ES-I3 (cell line): ENCODE measurements around the gene FSTL4.

ENCODE experiments used
- H3K36me3 ChIP-seq: 2 replicates; pipeline ENCODE4 v1.6.1; 2013; ENCODE audit warnings: mild to moderate bottlenecking, low read length, control low read depth, moderate library complexity; ENCODE audit not compliant: insufficient read depth
- H3K4me1 ChIP-seq: 2 replicates; pipeline ENCODE4 v1.6.1; 2013; ENCODE audit warnings: mild to moderate bottlenecking, control low read depth, low read length; ENCODE audit not compliant: insufficient read depth
- H3K9ac ChIP-seq: 2 replicates; pipeline ENCODE4 v1.6.1; 2013; ENCODE audit warnings: low read depth, mild to moderate bottlenecking, low read length, moderate library complexity
- H3K9me3 ChIP-seq: 2 replicates; pipeline ENCODE4 v1.6.1; 2013; ENCODE audit warnings: mild to moderate bottlenecking, low read length, moderate library complexity; ENCODE audit not compliant: control insufficient read depth, insufficient read depth

FSTL4 gene

GRCh38 chr5:133370036-133370831 is 242.1 kb downstream of the FSTL4 start:
- Histone ChIP-seq H3K4me1 (peaks cover 11% of the 10 kb centered on the region), H3K9me3 (no peaks in the 10 kb centered on the region; the same call in 1 of the 2 replicates), H3K9ac (no peak overlapping the region), H3K36me3 (no peaks in the 10 kb centered on the region)

DNA sequence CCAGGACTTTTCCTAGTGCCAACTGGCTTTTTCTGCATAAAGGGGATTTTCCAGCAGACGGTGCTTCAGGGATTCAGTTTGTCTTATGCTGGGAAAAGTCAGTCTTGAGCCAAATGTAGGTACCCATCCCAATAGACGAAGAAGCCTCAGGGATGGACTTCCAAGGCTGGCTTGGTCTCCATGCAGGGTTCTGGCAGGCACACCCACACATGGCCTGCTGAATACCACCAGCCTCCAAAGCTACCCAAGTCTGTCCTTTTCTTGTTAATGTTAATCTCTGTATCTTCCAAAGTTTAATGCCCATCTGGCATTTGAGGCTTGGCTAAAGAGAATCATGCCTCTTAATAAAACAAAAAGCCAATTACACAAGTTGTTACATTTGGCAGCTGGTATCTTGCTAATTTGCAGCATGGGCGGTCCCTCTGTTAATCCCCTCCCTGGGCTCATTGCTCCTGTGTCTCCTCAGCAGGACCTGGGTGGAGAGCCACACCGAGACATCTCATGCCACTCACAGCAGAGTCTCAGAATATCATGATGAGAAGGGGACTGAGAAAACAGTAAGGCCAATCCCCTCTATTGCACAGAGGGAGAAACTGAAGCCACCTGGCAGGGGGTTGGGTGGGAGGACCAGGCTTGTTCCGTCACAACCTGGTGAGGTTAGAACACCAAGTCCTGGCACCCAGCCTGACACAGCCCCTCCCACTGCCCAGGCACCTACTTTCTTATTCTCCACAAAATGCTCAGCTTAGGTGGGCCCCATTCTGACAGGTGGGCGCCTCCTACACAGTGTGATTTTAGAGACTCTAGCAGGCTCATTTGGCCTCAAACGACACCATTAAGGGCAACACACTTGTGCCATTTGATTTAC is 243.2 kb downstream of the FSTL4 start:
- Histone ChIP-seq H3K9ac (no peak overlapping the region), H3K36me3 (no peaks in the 10 kb centered on the region), H3K4me1 (peaks cover 11% of the 10 kb centered on the region), H3K9me3 (no peaks in the 10 kb centered on the region)

- H3K9me3 ChIP-seq = no peaks in the 10 kb centered on the region
- peaks cover 15% of the 10 kb centered on the region for H3K4me1 ChIP-seq
- no peaks in the 10 kb centered on the region for H3K36me3 ChIP-seq
- no peak overlapping the region for H3K9ac ChIP-seq
Observed at GRCh38 chr5:133367984-133368383, 244.4 kb downstream of the FSTL4 start.

- Histone ChIP-seq H3K36me3 (no peaks in the 10 kb centered on the region), H3K9me3 (no peaks in the 10 kb centered on the region), H3K4me1 (peaks cover 15% of the 10 kb centered on the region), H3K9ac (no peak overlapping the region)
Observed at GRCh38 chr5:133367071-133367786, 245.1 kb downstream of the FSTL4 start.

DNA sequence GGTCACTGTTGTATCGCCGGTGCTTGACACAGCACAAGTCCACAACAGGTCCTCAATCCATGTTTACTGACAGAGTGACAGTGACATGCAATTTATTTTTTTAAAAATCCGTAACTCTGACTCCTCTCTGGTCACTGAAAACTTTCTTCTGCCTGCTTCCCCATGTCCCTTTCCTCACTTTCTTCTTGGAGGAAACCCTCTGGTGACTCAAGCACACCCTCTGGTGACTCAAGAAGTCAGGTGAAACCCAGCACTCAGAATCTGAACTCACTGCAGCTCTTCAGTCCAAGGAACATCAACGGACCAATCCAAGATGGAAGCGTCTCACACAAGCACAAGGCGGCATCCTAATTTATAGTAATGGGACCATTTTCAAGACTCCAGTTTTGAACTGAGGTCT is 245.9 kb downstream of the FSTL4 start:
- no peak overlapping the region for H3K9ac ChIP-seq

DNA sequence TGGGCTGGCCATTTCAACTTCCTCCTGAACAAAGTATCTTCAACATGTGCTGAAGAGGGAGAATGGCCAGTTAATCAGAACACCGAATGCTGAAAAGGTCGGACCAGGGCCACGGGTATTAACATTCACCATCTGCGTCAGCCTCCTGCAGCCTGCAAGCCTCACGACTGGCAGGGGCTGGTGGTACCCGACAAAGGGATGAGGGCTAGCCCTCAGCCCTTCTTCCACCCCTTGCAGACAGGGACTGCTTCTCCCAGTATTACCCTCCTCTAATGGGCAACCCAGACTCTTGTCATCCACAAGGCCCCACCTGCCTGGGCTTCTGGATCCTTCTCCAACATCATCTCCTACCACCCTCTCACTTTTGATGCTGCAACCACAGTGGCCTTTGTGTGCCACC is 246.6 kb downstream of the FSTL4 start:
- Histone ChIP-seq H3K36me3 (no peaks in the 10 kb centered on the region), H3K9ac (no peak overlapping the region), H3K4me1 (peaks cover 11% of the 10 kb centered on the region), H3K9me3 (no peaks in the 10 kb centered on the region)

More for the DNA sequence above, 245.9 kb downstream of the FSTL4 start:
- Histone ChIP-seq H3K9me3 (no peaks in the 10 kb centered on the region), H3K36me3 (no peaks in the 10 kb centered on the region), H3K4me1 (peaks cover 15% of the 10 kb centered on the region)

- no peaks in the 10 kb centered on the region for H3K9me3 ChIP-seq
Observed at GRCh38 chr5:133364936-133365707, 247.2 kb downstream of the FSTL4 start.

GRCh38 chr5:133363807-133364587 is 248.3 kb downstream of the FSTL4 start:
- no peaks in the 10 kb centered on the region for H3K36me3 ChIP-seq
- H3K9me3 ChIP-seq = no peaks in the 10 kb centered on the region
- peaks cover 11% of the 10 kb centered on the region for H3K4me1 ChIP-seq
- H3K9ac ChIP-seq = no peak overlapping the region

More at GRCh38 chr5:133364936-133365707, 247.2 kb downstream of the FSTL4 start:
- Histone ChIP-seq H3K9ac (no peak overlapping the region), H3K36me3 (no peaks in the 10 kb centered on the region), H3K4me1 (peaks cover 11% of the 10 kb centered on the region)

- Histone ChIP-seq H3K36me3 (no peaks in the 10 kb centered on the region), H3K4me1 (peaks cover 11% of the 10 kb centered on the region), H3K9me3 (no peaks in the 10 kb centered on the region), H3K9ac (no peak overlapping the region)
Observed at GRCh38 chr5:133362438-133362837, 249.9 kb downstream of the FSTL4 start.

- no peak overlapping the region for H3K9ac ChIP-seq
Observed at GRCh38 chr5:133361922-133362321, 250.4 kb downstream of the FSTL4 start.

GRCh38 chr5:133360693-133361472 is 251.5 kb downstream of the FSTL4 start:
- H3K4me1 ChIP-seq = peaks cover 11% of the 10 kb centered on the region
- H3K9ac ChIP-seq = no peak overlapping the region
- no peaks in the 10 kb centered on the region for H3K36me3 ChIP-seq
- H3K9me3 ChIP-seq = no peaks in the 10 kb centered on the region

More at GRCh38 chr5:133361922-133362321, 250.4 kb downstream of the FSTL4 start:
- Histone ChIP-seq H3K4me1 (peaks cover 11% of the 10 kb centered on the region), H3K36me3 (no peaks in the 10 kb centered on the region), H3K9me3 (no peaks in the 10 kb centered on the region)

GRCh38 chr5:133359861-133360260 is 252.5 kb downstream of the FSTL4 start:
- Histone ChIP-seq H3K36me3 (no peaks in the 10 kb centered on the region), H3K9me3 (no peaks in the 10 kb centered on the region), H3K4me1 (peaks cover 4% of the 10 kb centered on the region; the same call in 1 of the 2 replicates), H3K9ac (no peak overlapping the region)
